ENCODE measurements around the gene FAF2. TPM values are rescaled to one million over a fixed set of nuclear protein-coding genes. Genes with fewer than 3 reads are reported as not detected.

The FAF2 gene
- total RNA-seq, 2 donors from 2014 or later, result 36.0 to 37.0 TPM

GRCh38 chr5:176410486-176411180 lies 37.6 kb upstream of the FAF2 start:
- intact Hi-C loops (cut with DNase I), result loop anchor here (10.0 kb wide), 1 partner anchor 124 kb away; the partner anchor contains the start of gene RNF44
- no peaks in the 10 kb centered on the region for H3K9me3 ChIP-seq
- peaks cover 3% of the 10 kb centered on the region for H3K4me1 ChIP-seq
- no peaks in the 10 kb centered on the region for H3K36me3 ChIP-seq
- no peak overlapping the region for H3K4me3 ChIP-seq
- H3K27me3 ChIP-seq, result no peaks in the 10 kb centered on the region
- no peak for TF ChIP-seq CTCF (IDR thresholded peaks at IDR 0.05)
- no peak for DNase-seq
- no peak overlapping the region for H3K27ac ChIP-seq
- H3K9ac ChIP-seq (ENCODE audit: low read depth in 2 of 2, low read length in 2 of 2), result no peak overlapping the region

GRCh38 chr5:176412517-176413254 lies 35.5 kb upstream of the FAF2 start:
- Histone ChIP-seq H3K4me3 (no peak overlapping the region), H3K27me3 (no peaks in the 10 kb centered on the region), H3K36me3 (no peaks in the 10 kb centered on the region), H3K4me1 (no peaks in the 10 kb centered on the region), H3K9ac (ENCODE audit: low read depth in 2 of 2, low read length in 2 of 2) (no peak overlapping the region), H3K27ac (no peak overlapping the region), H3K9me3 (no peaks in the 10 kb centered on the region)
- no peak for TF ChIP-seq CTCF (IDR thresholded peaks at IDR 0.05)
- intact Hi-C loops (cut with DNase I), result loop anchor here (10.0 kb wide), 1 partner anchor 122 kb away; the partner anchor contains the start of gene RNF44
- DNase-seq, result no peak

- no peak overlapping the region for H3K27ac ChIP-seq
- H3K27me3 ChIP-seq, result no peaks in the 10 kb centered on the region
- H3K4me1 ChIP-seq, result no peaks in the 10 kb centered on the region
- H3K4me3 ChIP-seq, result no peak overlapping the region
- no peaks in the 10 kb centered on the region for H3K9me3 ChIP-seq
- intact Hi-C loops (cut with DNase I), result loop anchor here (10.0 kb wide), 1 partner anchor 122 kb away; the partner anchor contains the start of gene RNF44
- H3K9ac ChIP-seq (ENCODE audit: low read depth in 2 of 2, low read length in 2 of 2), result no peak overlapping the region
- no peak for DNase-seq
- H3K36me3 ChIP-seq, result no peaks in the 10 kb centered on the region
- TF ChIP-seq CTCF (IDR thresholded peaks at IDR 0.05), result no peak
Measured at GRCh38 chr5:176413255-176413565, 35.0 kb upstream of the FAF2 start.

- Histone ChIP-seq H3K4me1 (no peaks in the 10 kb centered on the region), H3K36me3 (no peaks in the 10 kb centered on the region), H3K27ac (no peak overlapping the region), H3K4me3 (no peak overlapping the region), H3K9ac (ENCODE audit: low read depth in 2 of 2, low read length in 2 of 2) (peak overlapping the region; percentile 47 to 62), H3K9me3 (no peaks in the 10 kb centered on the region), H3K27me3 (no peaks in the 10 kb centered on the region)
- no peak for TF ChIP-seq CTCF (IDR thresholded peaks at IDR 0.05)
- intact Hi-C loops (cut with DNase I), result loop anchor here (10.0 kb wide), 1 partner anchor 121 kb away; the partner anchor contains the start of gene RNF44
- no peak for DNase-seq
Measured at GRCh38 chr5:176413709-176414191, 34.4 kb upstream of the FAF2 start.

- Histone ChIP-seq H3K4me1 (no peaks in the 10 kb centered on the region), H3K36me3 (no peaks in the 10 kb centered on the region), H3K27me3 (no peaks in the 10 kb centered on the region), H3K9ac (ENCODE audit: low read depth in 2 of 2, low read length in 2 of 2) (peak overlapping the region; percentile 62 to 99), H3K9me3 (no peaks in the 10 kb centered on the region), H3K4me3 (peak overlapping the region; percentile 97), H3K27ac (no peak overlapping the region)
- intact Hi-C loops (cut with DNase I), result loop anchor here (10.0 kb wide), 1 partner anchor 120 kb away; the partner anchor contains the start of gene RNF44
- no peak for TF ChIP-seq CTCF (IDR thresholded peaks at IDR 0.05)
- no peak for DNase-seq
Measured at GRCh38 chr5:176414704-176415103, 33.5 kb upstream of the FAF2 start.

Data from colonic mucosa (tissue), 4 donors.